IMR-90 (cell line): ENCODE data around the gene ZRANB3. TPM values are rescaled to one million over a fixed set of nuclear protein-coding genes. Genes with fewer than 3 reads are reported as not detected.

Experiments used
- ATAC-seq: fragments of 200-7000 bp; cut with Tn5 transposase; 2 replicates; pipeline ENCODE4 v1.9.1; 2020; ENCODE audit warnings: low read depth, mild to moderate bottlenecking, moderate library complexity
- BruUV-seq: library from RNA; stranded (reverse); fragments of 400-500 nt; replicated peaks from 2 replicates; lab custom pipeline; 2021; lab: Mats Ljungman, UMichigan
- CTCF ChIA-PET: fragments of 300-600 bp; formaldehyde crosslinking; extraction: SDS; loops from one replicate; lab custom pipeline; 2021; ENCODE audit warnings: antibody characterized with exemption; lab: Yijun Ruan, JAX
- POLR2A ChIA-PET: fragments of 300-600 bp; sonication (Branson Sonifier 250); formaldehyde crosslinking; loops from one replicate; lab custom pipeline; 2022; ENCODE audit warnings: antibody characterized with exemption; ENCODE audit not compliant: unreplicated experiment; lab: Charles Lee
- DNase-seq: peaks from one replicate; pipeline ENCODE4 v3.0.0; 2013
- H2AFZ ChIP-seq: replicated peaks from 2 replicates; pipeline ENCODE3; 2013; ENCODE audit warnings: low read length, mild to moderate bottlenecking; ENCODE audit not compliant: poor library complexity
- H2AK5ac ChIP-seq: 2 replicates; pipeline ENCODE4 v1.6.1; 2013; ENCODE audit warnings: low read depth, low read length, inconsistent platforms
- H2AK9ac ChIP-seq: replicated peaks from 2 replicates; pipeline ENCODE3; 2013; ENCODE audit warnings: mild to moderate bottlenecking, low read depth, low read length, moderate library complexity; ENCODE audit not compliant: poor library complexity
- H2BK120ac ChIP-seq: 2 replicates; pipeline ENCODE4 v1.6.1; 2013; ENCODE audit warnings: low read depth, low read length, inconsistent platforms
- H2BK15ac ChIP-seq: 3 replicates; pipeline ENCODE4 v1.6.1; 2013; ENCODE audit warnings: low read depth, low read length, inconsistent platforms
- H2BK20ac ChIP-seq: 2 replicates; pipeline ENCODE4 v1.6.1; 2013; ENCODE audit warnings: low read depth, mild to moderate bottlenecking, inconsistent platforms, low read length, moderate library complexity
- H2BK5ac ChIP-seq: 2 replicates; pipeline ENCODE4 v1.6.1; 2013; ENCODE audit warnings: mild to moderate bottlenecking, low read depth, low read length, inconsistent platforms; ENCODE audit not compliant: poor library complexity, severe bottlenecking
- H3K14ac ChIP-seq: replicated peaks from 2 replicates; pipeline ENCODE4 v1.6.1; 2013; ENCODE audit warnings: low read depth, low read length, inconsistent platforms
- H3K18ac ChIP-seq: 2 replicates; pipeline ENCODE4 v1.6.1; 2013; ENCODE audit warnings: low read depth, low read length, control low read depth
- H3K23ac ChIP-seq: 2 replicates; pipeline ENCODE4 v1.6.1; 2013; ENCODE audit warnings: low read depth, low read length, inconsistent platforms
- H3K27ac ChIP-seq: 2 replicates; pipeline ENCODE4 v1.5.1; 2013; ENCODE audit warnings: mild to moderate bottlenecking, control low read depth, low read length; ENCODE audit not compliant: insufficient read depth
- H3K27me3 ChIP-seq: 2 replicates; pipeline ENCODE4 v1.6.1; 2013; ENCODE audit warnings: low read length; ENCODE audit not compliant: control insufficient read depth, insufficient read depth
- H3K36me3 ChIP-seq: 2 replicates; pipeline ENCODE4 v1.6.1; 2013; ENCODE audit warnings: low read length, mixed read lengths; ENCODE audit not compliant: control insufficient read depth, insufficient read depth
- H3K4ac ChIP-seq: 2 replicates; pipeline ENCODE4 v1.6.1; 2013; ENCODE audit warnings: low read depth, low read length, inconsistent platforms
- H3K4me1 ChIP-seq: 2 replicates; pipeline ENCODE4 v1.6.1; 2013; ENCODE audit warnings: low read length, mixed read lengths; ENCODE audit not compliant: control insufficient read depth, insufficient read depth
- H3K4me2 ChIP-seq: 2 replicates; pipeline ENCODE4 v1.6.1; 2013; ENCODE audit warnings: low read depth, mild to moderate bottlenecking, control low read depth, low read length, moderate library complexity
- H3K4me3 ChIP-seq: 2 replicates; pipeline ENCODE4 v1.5.1; 2013; ENCODE audit warnings: low read depth, mild to moderate bottlenecking, control low read depth, low read length, moderate library complexity; ENCODE audit not compliant: insufficient read depth
- H3K56ac ChIP-seq: 2 replicates; pipeline ENCODE4 v1.6.1; 2013; ENCODE audit warnings: low read length, inconsistent platforms; ENCODE audit not compliant: insufficient read depth; ENCODE audit errors: extremely low read depth
- H3K79me1 ChIP-seq, 2 experiments: 2 replicates each; pipeline ENCODE4 v1.6.1; 2013; ENCODE audit warnings: low read length in 2 of 2, inconsistent platforms in 1 of 2, low read depth in 1 of 2
- H3K9ac ChIP-seq: 2 replicates; pipeline ENCODE4 v1.6.1; 2013; ENCODE audit warnings: low read depth, low read length, control low read depth
- H3K9me1 ChIP-seq: 2 replicates; pipeline ENCODE4 v1.6.1; 2013; ENCODE audit warnings: low read length, inconsistent platforms; ENCODE audit not compliant: insufficient read depth
- H3K9me3 ChIP-seq: 2 replicates; pipeline ENCODE4 v1.6.1; 2013; ENCODE audit warnings: low read length; ENCODE audit not compliant: control insufficient read depth, insufficient read depth
- H4K20me1 ChIP-seq: 2 replicates; pipeline ENCODE4 v1.6.1; 2013; ENCODE audit warnings: low read length, inconsistent platforms; ENCODE audit not compliant: insufficient read depth
- H4K5ac ChIP-seq: 2 replicates; pipeline ENCODE4 v1.6.1; 2013; ENCODE audit warnings: mild to moderate bottlenecking, low read depth, low read length, control low read depth
- H4K8ac ChIP-seq, 2 experiments: 2 replicates each; pipeline ENCODE4 v1.6.1; 2013; ENCODE audit warnings: low read depth in 2 of 2, low read length in 2 of 2, control low read depth in 1 of 2, inconsistent platforms in 1 of 2
- H4K91ac ChIP-seq: 2 replicates; pipeline ENCODE4 v1.6.1; 2013; ENCODE audit warnings: low read depth, low read length, inconsistent platforms; ENCODE audit not compliant: insufficient read depth
- BHLHE40 ChIP-seq: fragments of 150-350 bp; IDR thresholded peaks from 2 replicates; pipeline ENCODE4 v1.6.1; 2016; ENCODE audit warnings: mild to moderate bottlenecking, low read depth, low read length
- CEBPB ChIP-seq: IDR thresholded peaks from 2 replicates; pipeline ENCODE4 v1.6.1; 2012; ENCODE audit warnings: low read depth, low read length, improper control_type of control experiment
- CHD1 ChIP-seq: IDR thresholded peaks from 2 replicates; pipeline ENCODE4 v1.6.1; 2012; ENCODE audit warnings: low read depth, low read length, improper control_type of control experiment
- CTCF ChIP-seq: conservative IDR thresholded peaks from 2 replicates; pipeline ENCODE4 v1.5.1; 2012; ENCODE audit warnings: mild to moderate bottlenecking, low read depth, low read length, improper control_type of control experiment
- FOS ChIP-seq: fragments of 150-350 bp; IDR thresholded peaks from 2 replicates; pipeline ENCODE4 v1.6.1; 2016; ENCODE audit warnings: low read depth, low read length
- MAFK ChIP-seq: IDR thresholded peaks from 2 replicates; pipeline ENCODE4 v1.6.1; 2012; ENCODE audit warnings: low read depth, low read length, improper control_type of control experiment
- MAZ ChIP-seq: IDR thresholded peaks from 2 replicates; pipeline ENCODE4 v1.6.1; 2012; ENCODE audit warnings: low read depth, mild to moderate bottlenecking, low read length, improper control_type of control experiment, moderate library complexity, borderline replicate concordance
- MXI1 ChIP-seq: IDR thresholded peaks from 2 replicates; pipeline ENCODE4 v1.6.1; 2012; ENCODE audit warnings: low read depth, mild to moderate bottlenecking, low read length, moderate library complexity, borderline replicate concordance
- NFE2L2 ChIP-seq: fragments of 150-350 bp; IDR thresholded peaks from 2 replicates; pipeline ENCODE4 v1.6.1; 2016; ENCODE audit warnings: low read depth, mild to moderate bottlenecking, low read length
- POLR2A ChIP-seq: IDR thresholded peaks from 2 replicates; pipeline ENCODE4 v1.6.1; 2012; ENCODE audit warnings: mild to moderate bottlenecking, low read depth, low read length
- RAD21 ChIP-seq: IDR thresholded peaks from 2 replicates; pipeline ENCODE4 v1.6.1; 2012; ENCODE audit warnings: low read length, improper control_type of control experiment
- RCOR1 ChIP-seq: IDR thresholded peaks from 2 replicates; pipeline ENCODE4 v1.6.1; 2012; ENCODE audit warnings: mild to moderate bottlenecking, low read length, improper control_type of control experiment; ENCODE audit not compliant: insufficient replicate concordance
- RFX5 ChIP-seq: IDR thresholded peaks from 2 replicates; pipeline ENCODE4 v1.8.0; 2012; ENCODE audit warnings: low read depth, mild to moderate bottlenecking, low read length, moderate library complexity
- SMC3 ChIP-seq: fragments of 150-350 bp; IDR thresholded peaks from 2 replicates; pipeline ENCODE4 v1.6.1; 2016; ENCODE audit warnings: low read depth, mild to moderate bottlenecking, antibody characterized with exemption, low read length, moderate library complexity
- whole genome bisulfite sequencing, 2 experiments: methylation state at CpG; one replicate each; pipeline versions ENCODE4 v1.1.5 to v1.1.7; 2013; ENCODE audit warnings: missing lambda C conversion rate in 2 of 2; ENCODE audit not compliant: insufficient read length in 1 of 2; ENCODE audit errors: extremely low coverage in 2 of 2; 5-methylcytosine and 5-hydroxymethylcytosine counted together
- dilution Hi-C: fragments of 300-500 bp; cut with HindIII; formaldehyde crosslinking; loops from one replicate; pipeline ENCODE4 v1.14.3; 2018; ENCODE audit warnings: low sequenced_read_pairs; ENCODE audit not compliant: unreplicated experiment
- in situ Hi-C: fragments of 300-500 bp; cut with MboI; formaldehyde crosslinking; loops from 3 replicates; pipeline ENCODE4 v1.14.3; 2019; ENCODE audit warnings: low sequenced_read_pairs, inconsistent platforms, mixed read lengths
- intact Hi-C: fragments of 100-400 bp; cut with micrococcal nuclease; formaldehyde crosslinking; loops from 2 replicates; pipeline ENCODE4 v1.10.0; 2022
- polyA plus RNA-seq, 3 experiments: library from polyadenylated mRNA; depleted of rRNA; stranded (reverse); fragments of >200 nt; gene quantifications; 2 replicates each; pipeline ENCODE4 v1.2.3, GENCODE V29; 2012; ENCODE audit warnings: low replicate concordance in 1 of 3
- total RNA-seq: library from RNA; depleted of rRNA; stranded (reverse); fragments of >200 nt; gene quantifications from 2 replicates; pipeline ENCODE4 v1.2.3, GENCODE V29; 2012
- TF ChIP-seq, protein P1 (sequence below): fragments of 150-350 bp; IDR thresholded peaks from 2 replicates; pipeline ENCODE4 v1.6.1; 2017; ENCODE audit warnings: mild to moderate bottlenecking, antibody characterized with exemption, low read length, low read depth
- TF ChIP-seq, protein P2 (sequence below): fragments of 150-350 bp; IDR thresholded peaks from 2 replicates; pipeline ENCODE4 v1.6.1; 2016; ENCODE audit warnings: low read depth, mild to moderate bottlenecking, low read length, moderate library complexity, borderline replicate concordance

ZRANB3 gene
- total and polyA plus RNA-seq, 2 of the 4 experiments (the other 2 are of a cell fraction) = 3.4 to 9.3 TPM

- Histone ChIP-seq H2BK120ac (no peak overlapping the region), H2BK5ac (no peak overlapping the region), H2AK5ac (no peak overlapping the region), H2AFZ (no peak overlapping the region), H3K4me2 (no peak overlapping the region), H3K4me1 (no peaks in the 10 kb centered on the region), H3K27me3 (no peaks in the 10 kb centered on the region), H4K20me1 (no peaks in the 10 kb centered on the region), H3K18ac (no peak overlapping the region), H3K9me3 (no peaks in the 10 kb centered on the region), H3K79me1 (no peaks in the 10 kb centered on the region), H3K27ac (no peak overlapping the region), H3K4me3 (no peak overlapping the region), H3K14ac (no peak overlapping the region), H2AK9ac (no peak overlapping the region), H2BK15ac (no peak overlapping the region), H3K36me3 (no peaks in the 10 kb centered on the region), H2BK20ac (no peak overlapping the region), H3K4ac (no peak overlapping the region), H3K23ac (no peak overlapping the region), H3K56ac (no peak overlapping the region), H4K8ac (no peak overlapping the region), H3K9ac (no peak overlapping the region), H3K9me1 (no peaks in the 10 kb centered on the region), H4K5ac (no peak overlapping the region), H4K91ac (no peak overlapping the region)
- dilution Hi-C loops = no loop called here
- no peak for DNase-seq
- intact Hi-C loops = loop anchor here (10.0 kb wide), 1 partner anchor 610 kb away; no protein-coding TSS in a partner anchor
- POLR2A ChIA-PET = no interaction called here
- no peak for ATAC-seq
- WGBS, 2 experiments = no CpG with 5 or more reads among the region's 1 CpG
- no TSS peak for BruUV-seq
- TF ChIP-seq BHLHE40 (no peak), MAFK (no peak), RAD21 (no peak), SMC3 (no peak), FOS (no peak), CEBPB (no peak), NFE2L2 (no peak), RCOR1 (no peak), POLR2A (no peak), MXI1 (no peak), RFX5 (no peak), CTCF (no peak), MAZ (no peak), CHD1 (no peak)
- TF ChIP-seq, protein P1, sequence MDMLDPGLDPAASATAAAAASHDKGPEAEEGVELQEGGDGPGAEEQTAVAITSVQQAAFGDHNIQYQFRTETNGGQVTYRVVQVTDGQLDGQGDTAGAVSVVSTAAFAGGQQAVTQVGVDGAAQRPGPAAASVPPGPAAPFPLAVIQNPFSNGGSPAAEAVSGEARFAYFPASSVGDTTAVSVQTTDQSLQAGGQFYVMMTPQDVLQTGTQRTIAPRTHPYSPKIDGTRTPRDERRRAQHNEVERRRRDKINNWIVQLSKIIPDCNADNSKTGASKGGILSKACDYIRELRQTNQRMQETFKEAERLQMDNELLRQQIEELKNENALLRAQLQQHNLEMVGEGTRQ = no peak
- TF ChIP-seq, protein P2, sequence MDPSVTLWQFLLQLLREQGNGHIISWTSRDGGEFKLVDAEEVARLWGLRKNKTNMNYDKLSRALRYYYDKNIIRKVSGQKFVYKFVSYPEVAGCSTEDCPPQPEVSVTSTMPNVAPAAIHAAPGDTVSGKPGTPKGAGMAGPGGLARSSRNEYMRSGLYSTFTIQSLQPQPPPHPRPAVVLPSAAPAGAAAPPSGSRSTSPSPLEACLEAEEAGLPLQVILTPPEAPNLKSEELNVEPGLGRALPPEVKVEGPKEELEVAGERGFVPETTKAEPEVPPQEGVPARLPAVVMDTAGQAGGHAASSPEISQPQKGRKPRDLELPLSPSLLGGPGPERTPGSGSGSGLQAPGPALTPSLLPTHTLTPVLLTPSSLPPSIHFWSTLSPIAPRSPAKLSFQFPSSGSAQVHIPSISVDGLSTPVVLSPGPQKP = no peak
- CTCF ChIA-PET = interaction anchor here (0.6 kb wide), 1 partner anchor 8 kb away, joined by 4 read pairs; no protein-coding TSS in a partner anchor
- in situ Hi-C loops = no loop called here
These were observed 275.8 kb downstream of the ZRANB3 start for GRCh38 chr2:135255208-135255607.
